Raji (cell line): ENCODE measurements around the gene CBX7.

Experiments
- POLR2A ChIP-seq: IDR thresholded peaks from 2 replicates; pipeline ENCODE4 v1.6.1; 2011; ENCODE audit warnings: low read depth, low read length, control low read depth; ENCODE audit not compliant: insufficient read depth

CBX7 gene

DNA sequence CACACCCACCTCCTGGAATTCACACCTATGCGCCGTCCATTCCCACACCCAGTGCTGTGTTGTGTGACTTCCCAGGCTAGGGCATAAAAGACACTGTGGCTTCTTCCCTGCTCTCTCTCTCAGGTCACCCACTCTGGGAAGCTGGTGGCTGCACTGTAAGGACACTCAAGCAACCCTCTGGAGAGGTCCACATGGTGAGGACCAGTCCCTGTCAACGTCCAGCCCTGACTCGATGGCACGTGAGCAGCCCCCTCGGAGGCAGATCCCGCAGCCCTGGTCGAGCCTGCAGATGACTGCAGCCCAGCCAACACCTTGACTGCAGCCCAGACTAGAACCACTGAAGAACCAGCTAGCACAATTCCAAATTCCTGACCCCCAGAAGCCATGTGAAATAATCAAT is 16.2 kb downstream of the CBX7 start:
- TF ChIP-seq POLR2A: no peak

DNA sequence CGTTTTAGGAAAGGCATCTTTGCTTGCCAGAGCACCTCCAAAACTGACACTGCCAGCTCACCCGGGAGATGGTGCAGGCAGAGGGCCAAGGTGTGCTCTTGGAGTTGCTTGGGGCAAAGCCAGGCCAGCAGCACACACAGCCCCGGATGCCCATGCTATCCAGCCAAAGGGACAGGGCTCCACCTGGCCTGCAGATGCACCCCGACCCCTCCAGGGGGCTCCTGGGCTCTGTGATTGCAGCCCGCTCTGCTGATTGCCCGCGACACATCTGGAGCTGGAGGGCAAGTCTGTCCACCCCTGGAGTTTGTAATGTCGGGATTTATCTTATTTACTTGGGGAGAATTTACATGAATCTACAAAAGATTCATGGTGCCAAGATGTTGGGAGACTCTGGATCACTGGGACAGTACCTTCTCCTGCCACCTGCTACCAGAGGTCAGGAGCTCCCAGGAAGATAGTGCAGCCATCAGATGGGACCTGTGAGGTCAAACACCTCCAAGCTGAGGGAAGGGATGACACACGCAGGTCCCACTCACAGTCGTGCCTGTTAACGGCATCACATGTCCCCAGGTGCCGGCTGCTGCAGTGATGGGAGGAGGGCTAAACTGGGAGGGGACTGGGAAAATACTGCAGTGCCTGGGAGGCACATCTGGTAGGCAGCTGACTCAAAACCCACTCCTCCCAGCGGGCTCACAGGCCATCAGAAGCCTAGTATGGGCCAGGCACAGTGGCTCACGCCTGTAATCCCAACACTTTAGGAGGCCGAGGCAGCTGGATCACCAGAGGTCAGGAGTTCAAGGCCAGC is 17.2 kb downstream of the CBX7 start:
- TF ChIP-seq POLR2A: no peak

DNA sequence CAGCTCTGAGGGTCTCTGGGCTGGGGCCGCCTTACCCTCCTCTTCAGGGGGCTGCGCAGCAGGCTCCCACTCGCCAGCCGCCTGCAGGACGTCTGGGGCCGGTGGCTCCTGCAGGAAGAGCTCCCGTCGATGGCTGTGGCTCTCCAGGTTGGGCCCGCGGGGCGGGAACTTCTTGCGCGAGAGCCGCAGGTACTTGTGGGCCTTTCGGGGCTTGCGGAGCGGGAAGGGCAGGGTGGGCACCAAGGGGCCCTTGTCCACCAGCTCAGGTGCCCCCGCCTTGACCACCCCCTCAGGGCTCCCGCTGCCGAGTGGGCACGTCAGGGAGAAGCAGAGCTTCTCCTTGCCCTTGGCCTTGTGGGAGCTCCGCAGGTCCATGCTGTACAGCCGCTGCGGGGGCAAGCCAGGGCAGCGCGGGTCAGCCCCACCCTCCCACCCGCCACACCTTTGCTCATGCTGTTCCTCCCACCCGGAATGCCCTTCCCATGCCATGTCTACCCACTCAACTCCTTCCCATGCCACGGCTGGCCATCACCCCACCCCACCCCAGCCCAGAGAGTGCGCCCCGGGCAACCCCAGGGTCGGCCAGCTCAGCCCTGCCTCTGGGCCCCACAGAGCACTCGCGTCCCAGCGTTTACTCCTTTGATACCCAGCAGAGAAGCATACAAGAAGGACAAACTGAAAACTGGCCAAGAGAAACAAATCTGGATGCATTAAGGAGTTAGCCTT is 18.0 kb downstream of the CBX7 start:
- TF ChIP-seq POLR2A: no peak

GRCh38 chr22:39133871-39134270 is 18.6 kb downstream of the CBX7 start:
- TF ChIP-seq POLR2A: no peak

- no peak for TF ChIP-seq POLR2A
Observed at GRCh38 chr22:39132871-39133524, 19.5 kb downstream of the CBX7 start.

GRCh38 chr22:39132281-39132680 is 20.2 kb downstream of the CBX7 start:
- TF ChIP-seq POLR2A: no peak

GRCh38 chr22:39130892-39131855 is 21.3 kb downstream of the CBX7 start:
- TF ChIP-seq POLR2A: no peak

DNA sequence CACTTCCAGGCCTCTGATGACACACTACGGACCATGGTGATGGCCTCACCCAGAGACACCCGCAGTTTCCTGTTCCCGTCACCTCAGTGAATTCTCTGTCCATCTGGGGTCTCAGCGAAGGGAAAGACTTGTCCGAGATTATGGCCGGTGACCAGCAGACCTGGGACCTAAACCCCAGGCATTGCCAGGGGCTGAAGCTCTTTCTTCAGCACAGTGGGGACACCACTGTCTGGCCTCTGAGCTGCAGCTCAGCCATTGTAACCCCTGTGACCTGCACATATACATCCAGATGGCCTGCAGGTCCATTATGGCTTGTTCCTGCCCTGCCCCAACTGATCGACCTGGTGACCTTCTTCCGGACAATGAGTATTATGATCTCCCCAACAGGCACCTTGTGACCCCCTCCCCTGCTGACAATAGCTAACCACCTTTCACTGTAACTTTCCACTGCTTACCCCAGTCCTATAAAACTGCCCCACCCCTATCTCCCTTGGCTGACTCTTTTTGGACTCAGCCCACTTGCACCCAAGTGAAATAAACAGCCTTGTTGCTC is 22.3 kb downstream of the CBX7 start:
- TF ChIP-seq POLR2A: no peak

DNA sequence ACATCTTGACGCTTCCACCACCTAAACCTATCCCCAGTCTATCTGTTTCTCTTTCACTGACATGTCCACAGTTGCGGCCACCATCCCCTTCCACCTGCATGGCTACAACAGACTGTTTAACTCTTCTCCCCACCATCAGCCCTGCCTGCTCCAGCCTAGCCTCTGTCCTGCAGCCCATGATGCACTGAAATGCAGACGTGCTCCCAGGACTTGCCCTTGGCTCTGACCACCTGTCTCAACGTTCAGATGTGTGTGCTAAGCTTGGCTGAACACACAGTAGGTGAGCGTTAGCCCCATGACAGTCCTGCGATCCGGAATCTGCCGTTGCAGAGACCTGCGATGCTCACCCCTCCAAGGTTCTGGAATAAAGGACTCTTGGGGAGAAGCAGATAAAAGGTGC is 22.7 kb downstream of the CBX7 start:
- no peak for TF ChIP-seq POLR2A

- no peak for TF ChIP-seq POLR2A
Observed at GRCh38 chr22:39129081-39129480, 23.4 kb downstream of the CBX7 start.

GRCh38 chr22:39128508-39128907 is 24.0 kb downstream of the CBX7 start:
- no peak for TF ChIP-seq POLR2A

DNA sequence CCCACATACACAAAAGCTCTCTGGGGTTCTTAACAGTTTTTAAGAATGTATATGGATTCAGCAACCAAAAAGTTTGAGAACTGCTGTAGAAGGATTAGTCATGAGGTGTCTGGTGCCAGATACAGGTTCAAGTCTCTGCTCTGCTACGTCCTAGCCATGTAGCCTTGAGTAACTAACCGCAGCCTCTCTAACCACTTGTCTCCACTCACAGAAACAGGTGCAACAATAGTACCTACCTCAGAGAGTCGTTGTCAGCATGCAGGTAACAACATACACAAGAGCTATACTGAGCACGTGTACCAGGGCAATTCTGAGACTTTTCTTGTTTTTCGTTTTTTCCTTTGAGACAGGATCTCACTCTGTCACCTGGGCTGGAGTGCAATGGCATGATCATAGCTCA is 26.9 kb downstream of the CBX7 start:
- TF ChIP-seq POLR2A: no peak

GRCh38 chr22:39123751-39124581 is 28.5 kb downstream of the CBX7 start:
- TF ChIP-seq POLR2A: no peak

- no peak for TF ChIP-seq POLR2A
Observed at GRCh38 chr22:39122772-39123470, 29.6 kb downstream of the CBX7 start.

- no peak for TF ChIP-seq POLR2A
Observed at GRCh38 chr22:39120983-39121382, 31.5 kb downstream of the CBX7 start.
